ENCODE measurements around the gene SMARCB1.

Gene SMARCB1

DNA sequence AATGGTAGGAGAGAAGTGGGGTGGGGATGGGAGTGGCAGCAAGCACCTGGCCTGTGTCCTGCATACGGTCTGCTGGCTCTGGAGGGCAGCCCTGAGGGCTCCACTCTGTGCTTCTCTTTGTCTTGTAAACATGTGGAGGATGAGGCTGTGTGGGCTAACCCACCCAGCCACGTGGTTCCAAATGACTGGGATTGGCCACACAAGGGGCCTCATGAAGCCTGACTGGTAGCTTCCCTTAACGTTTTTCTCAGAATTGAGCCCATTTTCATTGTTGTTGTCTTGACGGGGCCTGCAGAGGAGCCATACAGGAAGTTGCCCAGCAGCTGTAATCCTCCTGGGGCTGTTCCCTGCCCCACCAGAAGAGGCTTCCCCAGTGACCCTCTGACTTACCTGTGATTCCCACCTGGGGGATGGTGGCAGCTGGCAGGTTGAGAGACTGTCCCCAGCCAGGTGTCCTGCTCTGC lies 34.0 kb downstream of the SMARCB1 start:
- no peaks in the 10 kb centered on the region for H3K27me3 ChIP-seq (ENCODE audit: control insufficient read depth, insufficient read depth, low read length)
- no peak overlapping the region for H3K9ac ChIP-seq
- H3K27ac ChIP-seq: no peak overlapping the region
- no peak overlapping the region for H3K4me3 ChIP-seq (ENCODE audit: low read depth, low read length)
- H3K79me2 ChIP-seq: no peaks in the 10 kb centered on the region
- H2AFZ ChIP-seq: no peak overlapping the region
- no peaks in the 10 kb centered on the region for H3K9me3 ChIP-seq (ENCODE audit: control insufficient read depth, low read length)
- H3K36me3 ChIP-seq (ENCODE audit: control insufficient read depth, insufficient read depth, low read length): no peaks in the 10 kb centered on the region
- TF ChIP-seq, protein P1, sequence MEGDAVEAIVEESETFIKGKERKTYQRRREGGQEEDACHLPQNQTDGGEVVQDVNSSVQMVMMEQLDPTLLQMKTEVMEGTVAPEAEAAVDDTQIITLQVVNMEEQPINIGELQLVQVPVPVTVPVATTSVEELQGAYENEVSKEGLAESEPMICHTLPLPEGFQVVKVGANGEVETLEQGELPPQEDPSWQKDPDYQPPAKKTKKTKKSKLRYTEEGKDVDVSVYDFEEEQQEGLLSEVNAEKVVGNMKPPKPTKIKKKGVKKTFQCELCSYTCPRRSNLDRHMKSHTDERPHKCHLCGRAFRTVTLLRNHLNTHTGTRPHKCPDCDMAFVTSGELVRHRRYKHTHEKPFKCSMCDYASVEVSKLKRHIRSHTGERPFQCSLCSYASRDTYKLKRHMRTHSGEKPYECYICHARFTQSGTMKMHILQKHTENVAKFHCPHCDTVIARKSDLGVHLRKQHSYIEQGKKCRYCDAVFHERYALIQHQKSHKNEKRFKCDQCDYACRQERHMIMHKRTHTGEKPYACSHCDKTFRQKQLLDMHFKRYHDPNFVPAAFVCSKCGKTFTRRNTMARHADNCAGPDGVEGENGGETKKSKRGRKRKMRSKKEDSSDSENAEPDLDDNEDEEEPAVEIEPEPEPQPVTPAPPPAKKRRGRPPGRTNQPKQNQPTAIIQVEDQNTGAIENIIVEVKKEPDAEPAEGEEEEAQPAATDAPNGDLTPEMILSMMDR (IDR thresholded peaks at IDR 0.05): no peak
- no peak overlapping the region for H3K4me2 ChIP-seq (ENCODE audit: low read length)
- no peaks in the 10 kb centered on the region for H3K4me1 ChIP-seq

DNA sequence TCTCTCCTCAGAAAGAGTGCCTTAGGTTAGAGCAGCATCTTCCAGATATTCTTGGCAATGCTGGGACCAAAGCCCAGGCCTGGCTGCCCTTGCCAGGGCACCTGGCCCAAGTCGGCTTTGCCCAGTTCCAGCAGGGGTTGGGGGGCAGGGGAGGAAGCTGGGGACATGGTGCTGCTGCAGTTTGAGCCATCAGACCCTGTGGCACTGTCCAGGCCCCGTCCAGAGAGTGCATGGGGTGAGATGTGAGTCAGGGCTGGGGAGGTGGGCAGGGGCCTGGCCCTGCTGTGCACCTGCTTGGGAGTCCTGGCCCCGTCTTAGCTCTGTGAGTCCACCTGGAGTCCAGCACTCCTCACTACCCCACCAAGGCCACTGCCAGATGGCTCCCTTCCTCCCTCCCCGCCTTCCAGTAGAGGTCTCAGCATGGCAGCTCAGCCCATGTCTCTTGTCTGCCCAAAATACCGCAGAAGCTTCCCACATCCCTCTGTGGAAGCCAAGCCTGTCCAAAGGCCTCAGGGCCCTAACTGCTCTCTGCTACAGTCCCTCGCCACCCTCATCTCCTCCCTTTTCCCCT lies 35.4 kb downstream of the SMARCB1 start:
- H3K4me3 ChIP-seq (ENCODE audit: low read depth, low read length): no peak overlapping the region
- no peaks in the 10 kb centered on the region for H3K36me3 ChIP-seq (ENCODE audit: control insufficient read depth, insufficient read depth, low read length)
- H3K79me2 ChIP-seq: no peaks in the 10 kb centered on the region
- H2AFZ ChIP-seq: no peak overlapping the region
- no peaks in the 10 kb centered on the region for H3K27me3 ChIP-seq (ENCODE audit: control insufficient read depth, insufficient read depth, low read length)
- no peak overlapping the region for H3K9ac ChIP-seq
- no peaks in the 10 kb centered on the region for H3K4me1 ChIP-seq
- H3K4me2 ChIP-seq (ENCODE audit: low read length): no peak overlapping the region
- TF ChIP-seq, protein P1 (IDR thresholded peaks at IDR 0.05): no peak
- no peak overlapping the region for H3K27ac ChIP-seq
- no peaks in the 10 kb centered on the region for H3K9me3 ChIP-seq (ENCODE audit: control insufficient read depth, low read length)

DNA sequence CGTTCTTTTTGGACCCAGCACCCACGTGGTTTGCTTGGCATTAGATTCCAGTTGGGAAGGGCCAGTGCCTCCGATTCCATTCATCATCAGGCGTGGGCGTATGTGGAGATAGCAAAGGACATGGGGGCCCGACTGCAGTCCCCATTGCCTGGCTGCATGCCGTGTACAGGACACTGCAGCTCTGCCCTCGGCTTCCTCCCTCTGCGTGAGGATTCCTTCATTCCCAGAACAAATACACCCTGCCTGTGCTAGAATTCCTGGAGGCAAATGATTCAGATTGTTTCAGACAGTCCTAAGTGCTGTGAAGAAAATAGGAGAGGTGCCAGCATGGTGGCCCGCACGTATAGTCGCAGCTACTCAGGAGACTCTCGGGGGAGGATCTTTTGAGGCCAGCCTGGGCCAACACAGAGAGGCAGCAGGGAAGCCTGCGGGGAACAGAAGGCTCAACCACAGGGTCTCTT lies 36.6 kb downstream of the SMARCB1 start:
- Histone ChIP-seq H3K9me3 (ENCODE audit: control insufficient read depth, low read length) (no peaks in the 10 kb centered on the region), H3K27ac (no peak overlapping the region), H3K27me3 (ENCODE audit: control insufficient read depth, insufficient read depth, low read length) (no peaks in the 10 kb centered on the region), H3K36me3 (ENCODE audit: control insufficient read depth, insufficient read depth, low read length) (no peaks in the 10 kb centered on the region), H3K9ac (no peak overlapping the region), H3K4me1 (no peaks in the 10 kb centered on the region), H2AFZ (no peak overlapping the region), H3K79me2 (no peaks in the 10 kb centered on the region), H3K4me3 (ENCODE audit: low read depth, low read length) (no peak overlapping the region), H3K4me2 (ENCODE audit: low read length) (no peak overlapping the region)
- TF ChIP-seq, protein P1 (IDR thresholded peaks at IDR 0.05): no peak

DNA sequence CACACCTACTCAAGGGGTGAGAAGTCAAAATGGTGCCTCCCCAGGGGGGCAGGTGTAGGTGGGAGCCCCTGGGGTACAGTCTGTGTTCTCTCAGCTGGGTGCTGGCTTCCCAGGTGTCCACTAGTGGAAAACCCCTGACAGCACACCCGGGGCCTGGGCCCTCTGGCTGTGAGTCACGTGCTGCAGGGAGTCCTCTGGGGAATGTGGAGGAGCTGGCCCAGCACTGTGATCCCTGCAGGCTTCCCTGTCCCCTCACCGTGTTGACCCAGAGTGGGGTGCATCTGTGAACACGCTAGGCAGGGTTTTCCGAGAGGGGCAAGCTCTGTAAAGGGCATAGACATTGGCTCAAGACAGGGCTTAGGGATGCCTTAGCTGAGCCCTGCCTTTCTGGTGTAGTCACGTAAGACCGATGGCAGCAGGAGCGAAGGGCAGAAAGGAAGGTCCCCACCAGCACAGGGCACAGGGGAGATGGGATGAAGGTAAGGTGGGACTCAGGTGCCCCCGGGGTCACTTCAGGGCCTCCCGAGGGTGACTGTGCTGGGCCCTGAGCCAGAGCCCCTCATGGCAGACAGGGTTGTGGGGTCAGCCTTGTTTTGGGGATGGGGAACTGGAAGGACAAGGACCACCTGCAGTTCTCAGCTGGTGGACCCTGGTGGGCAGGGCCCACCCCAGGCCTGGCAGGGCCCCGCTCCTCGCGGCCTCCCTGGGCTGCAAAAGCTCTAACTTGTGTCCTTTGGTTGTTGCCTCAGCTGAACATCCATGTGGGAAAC lies 37.9 kb downstream of the SMARCB1 start:
- Histone ChIP-seq H3K4me1 (no peaks in the 10 kb centered on the region), H3K9ac (no peak overlapping the region), H3K4me3 (ENCODE audit: low read depth, low read length) (no peak overlapping the region), H3K79me2 (no peaks in the 10 kb centered on the region), H3K36me3 (ENCODE audit: control insufficient read depth, insufficient read depth, low read length) (no peaks in the 10 kb centered on the region), H3K9me3 (ENCODE audit: control insufficient read depth, low read length) (no peaks in the 10 kb centered on the region), H3K27me3 (ENCODE audit: control insufficient read depth, insufficient read depth, low read length) (no peaks in the 10 kb centered on the region), H3K27ac (no peak overlapping the region), H2AFZ (no peak overlapping the region), H3K4me2 (ENCODE audit: low read length) (no peak overlapping the region)
- TF ChIP-seq, protein P1 (IDR thresholded peaks at IDR 0.05): no peak
